ENCODE measurements around the gene PEMT.

PEMT gene

GRCh38 chr17:17456251-17456650, 135.3 kb downstream of the PEMT start:
- no peak for DNase-seq (ENCODE audit: low read depth in 3 of 3, low spot score in 1 of 3)
